ENCODE measurements around the gene MPND.

- TF ChIP-seq ZNF274 (IDR thresholded peaks at IDR 0.05; ENCODE audit: low read depth, low read length) (no peak), YY1 (IDR thresholded peaks at IDR 0.05; ENCODE audit: insufficient read depth, insufficient read length) (no peak)
Measured at GRCh38 chr19:4365341-4365740, 22.0 kb downstream of the MPND start.

All from NT2/D1 (cell line).